GM19193 (cell line): Measurements from ENCODE around the gene NKX2-8.

ENCODE experiments used
- POLR2A ChIP-seq: IDR thresholded peaks from 4 replicates; pipeline ENCODE4 v1.6.1; 2011; ENCODE audit not compliant: insufficient read depth, insufficient read length; ENCODE audit errors: extremely low read depth

The NKX2-8 gene

GRCh38 chr14:36583893-36584811 lies 1.7 kb upstream of the NKX2-8 start:
- TF ChIP-seq POLR2A = no peak

- no peak for TF ChIP-seq POLR2A
These were observed 953 bp upstream of the NKX2-8 start for GRCh38 chr14:36583242-36583892.

- TF ChIP-seq POLR2A = no peak
These were observed 444 bp upstream of the NKX2-8 start for GRCh38 chr14:36582874-36583241.

- no peak for TF ChIP-seq POLR2A
These were observed 1.3 kb downstream of the NKX2-8 start for GRCh38 chr14:36580856-36581831.

- TF ChIP-seq POLR2A = no peak
These were observed 2.1 kb downstream of the NKX2-8 start for GRCh38 chr14:36580141-36580855.

- no peak for TF ChIP-seq POLR2A
These were observed 2.8 kb downstream of the NKX2-8 start for GRCh38 chr14:36579573-36580140.

- no peak for TF ChIP-seq POLR2A
These were observed 3.3 kb downstream of the NKX2-8 start for GRCh38 chr14:36579001-36579555.

GRCh38 chr14:36570065-36570464 lies 12.3 kb downstream of the NKX2-8 start:
- TF ChIP-seq POLR2A = no peak

- no peak for TF ChIP-seq POLR2A
These were observed 25.5 kb downstream of the NKX2-8 start for GRCh38 chr14:36556811-36557433.

GRCh38 chr14:36555998-36556743 lies 26.2 kb downstream of the NKX2-8 start:
- no peak for TF ChIP-seq POLR2A

- no peak for TF ChIP-seq POLR2A
These were observed 28.7 kb downstream of the NKX2-8 start for GRCh38 chr14:36553656-36554260.

- TF ChIP-seq POLR2A = no peak
These were observed 31.5 kb downstream of the NKX2-8 start for GRCh38 chr14:36550899-36551298.
